CD4-positive, alpha-beta T cell treated with Interleukin-12 subunit alpha and Interleukin-12 subunit beta, for 1 hour (primary cell): Measurements from ENCODE around the gene DIP2C.
A peak's percentile ranks its signal among the peaks of the same experiment; 100 is the strongest.
"Not testable (repeated sequence)": the region's sequence is repeated elsewhere in the genome, so short reads cannot be mapped to it uniquely, and the experiment has no call there.

Experiments used
- DNase-seq: peaks from one replicate; pipeline ENCODE4 v3.0.0-alpha.2; 2020

Gene DIP2C

DNA sequence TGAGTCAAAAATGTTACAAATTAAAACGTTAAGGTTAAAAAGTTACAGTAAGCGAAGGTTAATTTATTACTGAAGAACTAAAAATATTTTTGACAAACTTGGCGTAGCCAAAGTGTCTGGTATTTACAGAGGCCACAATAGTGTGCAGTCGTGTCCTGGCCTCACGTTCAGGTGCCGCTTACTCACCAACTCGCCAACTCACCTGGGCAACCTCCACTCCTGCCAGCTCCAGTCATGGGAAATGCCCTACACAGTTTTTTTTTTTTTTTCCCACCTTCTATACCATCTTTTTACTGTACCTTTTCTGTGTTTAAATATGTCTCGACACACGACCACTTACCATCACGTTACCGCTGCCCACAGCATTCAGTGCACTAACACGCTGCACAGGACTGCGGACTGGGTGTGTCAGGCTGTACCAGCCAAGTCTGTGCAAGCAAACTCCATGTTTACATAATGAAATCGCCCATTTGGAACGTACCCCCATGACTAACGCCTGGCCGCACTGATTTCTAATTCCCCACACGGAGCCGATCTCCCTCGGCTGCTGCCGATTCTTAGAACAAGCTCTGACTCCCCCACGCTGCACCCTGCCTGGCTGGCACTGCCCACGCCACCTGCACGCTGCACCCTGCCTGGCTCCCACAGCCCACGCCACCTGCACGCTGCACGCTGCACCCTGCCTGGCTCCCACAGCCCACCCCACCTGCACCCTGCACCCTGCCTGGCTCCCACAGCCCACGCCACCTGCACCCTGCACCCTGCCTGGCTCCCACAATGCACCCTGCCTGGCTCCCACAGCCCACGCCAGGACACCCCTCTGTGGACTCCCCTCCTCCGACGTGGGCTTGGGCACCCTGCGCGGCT, 351.1 kb downstream of the DIP2C start:
- no peak for DNase-seq

DNA sequence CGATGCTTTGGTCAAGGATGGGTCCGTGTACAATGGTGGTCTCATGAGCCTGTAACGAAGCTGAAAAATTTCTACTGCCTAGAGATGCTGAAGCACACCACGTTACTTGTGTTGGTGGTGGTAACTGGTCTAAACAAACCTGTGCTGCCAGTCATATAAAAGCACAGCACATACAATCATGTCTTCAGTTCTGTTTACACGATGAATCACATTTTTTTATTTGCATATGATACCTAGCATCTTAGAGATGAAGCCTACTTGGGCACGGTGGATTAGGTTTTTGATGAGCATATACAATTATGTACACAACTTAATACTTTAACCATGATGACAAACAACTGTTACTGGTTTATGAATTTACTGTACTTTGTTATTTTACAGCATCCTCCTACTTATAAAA, 353.2 kb downstream of the DIP2C start:
- DNase-seq: no peak

DNA sequence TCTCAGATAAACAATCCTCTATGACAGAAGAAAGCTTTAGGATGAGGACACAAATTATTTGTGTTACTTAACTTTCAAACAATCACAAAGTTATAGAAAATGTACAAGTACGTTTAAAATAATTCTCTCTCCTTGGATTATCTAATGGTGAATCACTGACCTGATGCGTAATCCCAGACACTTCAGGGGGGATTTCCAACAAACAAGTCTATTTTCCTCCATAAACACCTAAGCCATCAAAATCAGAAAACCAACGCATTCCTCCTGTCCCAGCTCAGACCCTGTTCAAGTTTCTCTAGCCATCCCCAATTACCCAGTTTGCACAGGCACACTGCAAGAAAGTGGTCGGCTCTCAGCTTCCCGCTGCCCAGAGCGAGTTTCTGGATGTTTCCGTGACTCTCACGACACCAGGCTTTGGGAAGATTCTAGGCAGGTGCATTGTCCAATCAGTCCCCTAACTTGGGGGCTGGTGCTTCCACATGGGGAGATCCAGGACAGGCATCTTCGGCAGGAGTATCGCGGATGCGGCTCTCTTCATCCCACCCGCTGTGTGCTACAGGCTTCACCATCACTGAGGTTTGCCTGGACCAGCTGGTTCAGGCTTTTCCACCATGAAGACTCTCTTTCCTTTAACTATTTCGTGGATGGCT, 354.2 kb downstream of the DIP2C start:
- no peak for DNase-seq

DNA sequence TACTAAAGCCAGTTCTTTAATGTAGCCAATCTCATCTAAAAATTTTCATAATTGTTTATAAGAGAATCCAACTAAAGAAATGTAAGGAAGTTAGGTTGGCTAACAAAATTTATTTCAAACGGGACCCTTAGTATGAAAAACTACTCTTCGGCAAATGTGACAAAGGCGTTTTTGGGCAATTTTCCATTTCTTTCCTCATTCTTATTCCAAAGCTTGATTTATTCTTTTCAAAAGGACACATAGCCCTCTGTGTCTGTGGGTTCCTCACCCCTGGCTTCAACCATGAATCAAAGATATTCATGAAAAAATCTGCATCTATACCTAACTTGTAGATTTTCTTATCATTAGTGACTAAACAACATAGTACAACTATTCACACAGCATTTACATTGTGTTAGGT, 358.3 kb downstream of the DIP2C start:
- no peak for DNase-seq

DNA sequence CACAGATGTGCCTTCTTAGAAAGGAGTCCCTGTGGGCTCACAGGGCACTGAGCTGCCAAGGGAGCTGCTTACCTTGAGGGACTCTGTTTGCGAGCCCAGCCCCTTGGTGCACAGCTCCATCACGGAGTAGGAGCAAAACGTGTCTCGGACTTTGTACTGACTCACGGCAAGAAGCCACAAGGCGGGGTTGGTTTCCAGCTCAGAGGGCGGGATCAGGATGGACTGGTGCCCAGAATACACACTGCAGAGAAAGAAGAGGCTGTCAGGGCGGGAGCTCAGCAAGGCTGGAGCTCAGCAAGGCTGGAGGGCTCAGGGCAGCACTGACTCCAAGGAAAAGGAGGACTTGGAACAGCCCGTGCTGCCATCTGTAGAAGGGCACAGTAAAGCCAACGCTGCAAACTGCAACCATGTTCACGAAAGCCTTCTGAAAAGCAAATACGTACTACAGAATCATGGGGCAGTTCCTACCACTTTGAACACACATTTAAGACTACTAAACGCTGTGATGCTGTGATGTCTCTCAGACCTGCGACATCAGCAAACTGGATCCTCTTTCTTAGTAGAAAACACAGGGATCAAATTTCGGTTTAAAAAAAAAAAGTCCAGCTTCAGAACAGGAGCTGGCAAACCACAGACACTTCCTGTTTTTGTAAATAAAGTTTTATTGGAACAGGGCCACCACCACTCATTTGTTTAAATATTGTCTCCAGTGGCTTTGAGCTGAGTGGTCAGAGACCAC, 359.9 kb downstream of the DIP2C start:
- peak; percentile 17 for DNase-seq

DNA sequence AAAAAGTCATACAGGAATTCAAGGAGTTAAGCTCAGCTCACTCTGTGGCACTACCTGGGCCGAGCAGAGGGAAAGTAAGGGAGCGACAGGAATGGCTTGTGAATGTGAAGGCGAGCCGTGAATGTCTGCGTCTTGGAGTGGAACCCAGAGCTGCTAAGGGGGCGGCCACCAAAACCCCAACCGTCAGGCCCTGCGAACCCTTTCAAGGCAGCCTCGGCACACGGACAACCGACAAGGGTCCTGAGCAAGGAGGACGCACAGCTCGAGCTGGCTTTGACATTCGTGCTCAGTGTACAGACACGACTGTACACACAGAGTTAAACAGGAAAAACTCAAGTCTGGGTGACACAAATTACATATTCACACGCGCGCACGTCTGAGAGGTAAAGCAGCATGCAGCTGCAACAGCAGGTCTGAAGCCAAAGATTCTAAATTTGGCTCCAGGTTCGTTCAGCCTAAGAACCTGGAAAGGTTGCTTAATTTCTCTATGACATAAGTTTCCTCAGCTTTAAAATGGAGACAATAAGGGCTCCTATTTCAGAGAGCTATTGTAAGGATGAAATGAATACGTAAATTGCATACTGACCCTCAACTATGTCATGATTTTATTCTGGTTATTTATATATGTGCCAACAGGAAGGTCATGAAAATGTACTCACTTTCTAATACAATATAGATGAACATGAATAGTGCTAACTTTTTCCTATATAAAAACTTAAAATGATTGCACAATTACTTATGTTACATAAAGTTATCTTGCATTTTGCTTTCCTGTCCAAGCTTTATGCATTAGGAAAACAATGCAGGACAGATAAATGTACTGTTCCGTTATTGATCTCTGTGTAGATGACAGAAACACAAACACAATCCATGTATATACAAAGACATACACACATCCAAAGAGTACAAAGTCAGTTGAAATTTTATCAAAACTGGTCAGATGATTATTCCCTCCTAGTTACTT, 361.3 kb downstream of the DIP2C start:
- DNase-seq: no peak

DNA sequence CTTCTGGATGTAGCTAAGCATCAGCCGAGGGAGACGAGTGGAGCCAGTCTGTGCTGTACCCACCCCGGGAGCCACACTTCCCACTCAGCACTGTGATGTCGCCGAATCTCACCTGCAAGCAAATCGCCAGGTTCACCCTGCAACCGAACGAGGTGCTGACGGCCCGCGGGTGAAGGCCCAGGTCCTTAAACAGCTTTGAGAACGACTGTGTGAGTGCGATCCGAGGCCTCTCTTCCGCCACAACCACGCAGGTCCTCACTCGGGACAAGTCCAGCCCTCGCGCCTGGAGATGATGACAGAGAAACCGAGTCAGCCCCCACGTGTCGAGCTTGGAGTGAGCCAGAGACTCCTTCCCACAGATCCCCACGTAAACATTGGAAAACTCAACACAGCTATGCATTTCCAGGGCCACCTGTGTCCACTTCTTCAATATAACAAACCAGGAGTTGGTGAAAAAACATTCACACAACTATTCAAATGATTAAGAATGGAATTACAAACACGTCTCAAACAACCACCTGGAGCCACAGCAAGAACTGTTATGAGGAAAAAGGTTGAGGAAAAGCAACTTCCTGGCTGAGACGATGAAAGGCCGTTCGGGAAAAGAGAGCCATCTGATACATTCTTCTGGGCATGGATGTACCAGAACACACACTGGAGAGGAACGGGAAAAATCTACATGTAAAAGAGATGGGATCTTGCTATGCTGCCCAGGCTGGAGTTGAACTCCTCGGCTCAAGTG, 362.4 kb downstream of the DIP2C start:
- no peak for DNase-seq

DNA sequence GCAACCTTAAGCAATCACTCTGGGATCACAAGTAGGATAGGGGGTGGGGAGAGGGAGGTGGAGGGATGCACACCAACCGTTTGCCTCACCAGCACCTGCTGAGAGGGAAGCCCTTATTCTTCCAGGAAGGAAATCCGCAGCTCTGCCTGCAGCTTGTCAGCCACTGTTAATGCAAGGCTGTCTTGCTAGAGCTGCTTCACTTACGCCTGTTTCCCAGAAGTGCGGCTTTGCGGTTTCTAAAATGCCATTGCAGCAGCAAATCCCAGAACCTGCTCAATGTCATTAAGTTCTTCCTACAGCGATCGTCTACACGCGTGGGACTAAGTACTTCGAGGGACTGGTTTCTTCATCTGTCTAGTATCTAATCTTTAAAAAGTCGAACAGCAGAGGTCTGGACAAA, 363.1 kb downstream of the DIP2C start:
- no peak for DNase-seq

DNA sequence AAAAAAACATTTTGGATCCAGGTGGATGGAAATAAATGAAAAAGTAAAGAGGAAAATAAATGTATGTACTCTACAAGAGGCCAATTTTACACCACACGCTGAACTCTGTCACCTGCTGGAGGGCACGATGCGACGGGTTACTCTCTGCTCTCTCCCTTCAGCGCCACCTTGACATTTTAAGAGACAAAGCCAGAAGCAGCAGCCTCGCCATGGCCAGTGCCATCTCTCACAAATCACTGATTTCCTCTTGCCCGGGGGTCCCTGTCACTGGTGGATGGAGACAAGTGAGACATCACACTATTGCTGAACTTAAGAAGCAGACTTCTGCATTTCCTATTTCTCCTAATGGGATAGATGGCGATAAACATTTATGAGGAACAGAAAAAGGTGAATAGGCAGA, 364.2 kb downstream of the DIP2C start:
- no peak for DNase-seq

DNA sequence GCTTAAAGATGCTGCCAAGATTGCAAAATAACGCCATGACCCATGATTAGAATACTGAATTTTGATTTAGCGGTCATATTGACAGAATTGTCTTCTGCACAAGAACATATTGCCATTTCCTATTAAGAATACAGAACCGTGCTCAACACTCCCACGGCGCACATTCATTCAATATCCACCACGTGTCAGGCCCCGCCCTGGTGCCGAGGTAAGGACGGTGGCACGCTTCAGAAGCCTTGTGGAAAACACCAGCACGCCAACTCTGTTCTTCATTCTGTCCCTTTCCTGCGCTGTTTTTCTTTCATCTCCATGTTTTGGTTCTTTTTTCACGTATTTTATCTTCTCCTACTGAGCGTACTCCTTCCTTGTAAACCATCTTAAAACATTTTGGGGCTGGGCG, 364.9 kb downstream of the DIP2C start:
- no peak for DNase-seq

DNA sequence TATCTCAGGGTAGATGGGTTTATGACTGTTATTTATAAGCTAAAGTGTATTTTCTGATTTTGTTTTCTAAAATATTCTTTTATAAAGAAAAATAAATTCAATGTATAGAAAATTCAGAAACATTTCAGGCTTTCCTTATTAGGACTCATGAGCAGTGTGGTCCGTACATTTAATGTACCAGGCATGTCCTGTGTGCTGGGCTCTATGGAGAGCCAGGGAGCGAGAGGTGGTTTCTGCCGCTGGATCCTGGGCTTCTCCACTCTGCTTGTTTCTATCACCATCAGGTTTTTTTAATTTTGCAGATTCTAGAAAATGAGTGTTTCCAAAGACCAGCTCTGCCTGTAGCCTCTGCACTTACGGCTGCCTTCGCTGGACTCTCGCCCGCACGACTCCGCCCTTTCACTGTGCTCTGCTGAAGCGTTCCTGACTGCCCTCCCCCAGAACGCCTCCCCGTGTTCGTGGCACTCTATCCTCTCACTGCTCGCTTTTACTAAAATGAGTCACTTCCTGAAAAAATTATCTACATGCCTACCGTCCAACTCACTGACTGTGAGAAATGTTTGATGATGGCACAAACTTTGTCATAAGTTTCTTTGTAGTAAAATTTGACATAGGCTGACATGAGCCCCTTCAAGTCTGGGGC, 365.7 kb downstream of the DIP2C start:
- DNase-seq: peak; percentile 52

DNA sequence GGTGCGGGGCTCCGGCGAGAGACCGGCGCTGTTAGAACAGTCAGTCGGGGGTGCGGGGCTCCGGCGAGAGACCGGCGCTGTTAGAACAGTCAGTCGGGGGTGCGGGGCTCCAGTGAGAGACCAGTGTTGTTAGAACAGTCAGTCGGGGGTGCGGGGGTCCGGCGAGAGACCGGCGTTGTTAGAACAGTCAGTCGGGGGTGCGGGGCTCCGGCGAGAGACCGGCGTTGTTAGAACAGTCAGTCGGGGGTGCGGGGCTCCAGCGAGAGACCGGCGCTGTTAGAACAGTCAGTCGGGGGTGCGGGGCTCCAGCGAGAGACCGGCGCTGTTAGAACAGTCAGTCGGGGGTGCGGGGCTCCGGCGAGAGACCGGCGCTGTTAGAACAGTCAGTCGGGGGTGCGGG, 366.4 kb downstream of the DIP2C start:
- not testable (repeated sequence) for DNase-seq

DNA sequence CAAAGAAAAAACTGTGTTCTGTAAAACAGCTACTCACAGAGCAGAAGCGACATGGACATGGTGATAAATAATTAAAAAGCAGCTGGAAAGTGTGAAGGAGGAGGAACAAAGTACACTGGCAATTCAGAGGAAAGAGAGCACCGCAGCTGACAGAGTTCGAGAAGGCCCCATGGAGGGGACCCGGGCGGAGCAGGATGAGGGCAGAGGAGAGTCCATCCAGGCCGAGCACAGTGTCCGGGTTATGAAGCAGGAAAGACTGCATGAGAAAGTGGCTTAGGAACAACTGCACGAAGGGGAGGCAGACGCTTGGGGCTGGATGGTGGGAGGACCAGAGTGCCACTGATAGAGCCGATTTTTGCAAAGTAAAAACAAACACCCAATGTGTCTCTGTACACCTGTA, 368.7 kb downstream of the DIP2C start:
- DNase-seq: no peak

DNA sequence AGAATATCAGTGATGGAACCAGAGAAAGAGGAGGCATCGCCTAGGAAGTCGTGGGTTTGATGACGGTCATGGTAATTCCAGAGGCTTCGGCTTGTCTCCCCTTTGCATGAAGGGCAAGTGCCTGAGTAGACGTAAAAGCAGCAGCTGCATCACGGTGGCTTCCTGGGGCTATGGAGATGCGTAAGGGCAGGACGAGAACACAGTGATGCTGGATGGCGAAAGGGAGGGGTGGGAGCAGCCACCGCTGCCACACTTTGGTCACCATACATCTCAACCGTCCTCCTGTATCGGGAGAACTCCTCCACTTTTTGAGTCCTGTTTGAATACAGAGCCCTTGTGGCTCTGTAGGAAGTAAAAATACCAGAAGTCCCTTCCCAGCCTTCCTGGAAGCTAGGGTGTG, 371.5 kb downstream of the DIP2C start:
- no peak for DNase-seq

DNA sequence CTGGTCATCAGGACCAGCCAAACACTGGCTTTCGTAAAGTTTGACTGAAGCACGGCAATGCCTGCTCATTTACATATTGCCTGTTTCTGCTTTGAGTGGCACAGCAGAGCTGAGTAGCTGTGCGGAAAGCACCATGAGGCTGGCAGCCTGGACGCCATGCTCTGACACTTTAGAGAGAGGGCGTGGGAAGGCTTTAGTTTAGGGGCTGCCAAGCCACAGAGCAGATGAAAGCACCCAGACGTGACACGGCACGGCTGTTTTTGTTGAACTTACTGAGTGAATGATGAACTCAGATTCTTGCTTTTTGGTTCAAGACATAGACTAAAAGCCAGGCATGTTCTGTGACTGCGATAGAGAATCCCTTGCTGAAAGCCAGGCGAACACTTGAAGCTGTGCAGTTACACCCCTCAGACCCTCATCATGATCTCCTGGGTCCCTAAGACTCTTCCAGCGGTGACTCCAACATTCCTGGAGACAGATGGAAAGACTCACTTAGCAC, 372.1 kb downstream of the DIP2C start:
- DNase-seq: no peak

DNA sequence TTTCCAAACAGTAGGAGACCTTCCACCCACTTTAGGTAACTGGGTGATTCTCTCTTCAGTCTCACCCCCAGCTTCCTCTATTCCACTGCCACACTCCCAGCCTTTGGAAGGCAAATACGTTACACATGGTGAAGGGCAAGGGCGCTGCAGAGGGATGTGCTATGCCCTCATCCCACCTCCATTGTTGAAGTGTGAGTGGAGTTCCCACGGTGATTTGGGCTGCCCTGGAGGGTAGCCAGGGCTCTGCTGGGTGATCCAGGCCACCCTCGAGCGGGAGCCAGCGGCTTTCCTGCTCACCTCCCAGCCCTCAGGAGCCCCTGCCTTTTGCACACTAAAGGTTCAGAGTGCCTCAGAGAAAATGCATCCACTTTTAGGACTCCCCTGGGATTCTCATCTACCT, 373.1 kb downstream of the DIP2C start:
- DNase-seq: no peak

DNA sequence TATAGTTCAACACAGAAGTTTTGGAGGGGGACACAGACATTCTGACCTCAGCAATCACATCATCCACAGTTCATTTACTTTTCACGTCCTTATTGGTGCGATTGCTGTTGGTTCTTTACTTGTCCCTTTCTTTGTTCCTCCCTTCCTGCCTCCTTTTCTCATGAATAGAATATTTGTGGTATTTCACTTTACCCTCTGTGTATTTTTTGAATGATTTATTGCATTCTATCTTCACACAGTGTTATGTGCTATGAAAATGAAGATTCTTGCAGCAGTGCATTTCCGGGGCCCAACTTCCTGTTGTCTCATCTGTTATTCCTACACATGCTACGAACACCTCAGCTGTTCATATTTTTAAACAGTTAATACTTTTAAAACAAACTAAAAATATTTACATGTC, 374.6 kb downstream of the DIP2C start:
- DNase-seq: no peak

DNA sequence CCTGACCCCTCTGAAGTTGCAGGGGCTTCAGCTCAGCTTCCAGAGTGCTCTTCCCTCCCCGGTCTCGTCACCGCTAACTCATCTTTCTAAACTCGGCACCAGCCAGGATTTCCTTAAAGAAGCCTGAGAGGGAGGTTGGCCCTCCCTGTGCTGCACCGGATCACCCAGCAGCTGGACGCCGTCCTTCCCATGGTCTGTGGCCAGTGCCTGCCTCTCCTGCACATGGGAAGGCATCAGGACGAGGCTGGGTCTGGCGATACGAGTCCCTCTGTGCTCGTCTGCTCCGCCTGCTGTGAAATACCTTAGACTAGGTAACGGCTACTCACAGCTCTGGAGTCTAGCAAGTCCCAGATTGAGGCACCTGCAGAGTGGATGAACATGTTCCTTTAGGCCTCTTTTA, 375.1 kb downstream of the DIP2C start:
- DNase-seq: no peak

DNA sequence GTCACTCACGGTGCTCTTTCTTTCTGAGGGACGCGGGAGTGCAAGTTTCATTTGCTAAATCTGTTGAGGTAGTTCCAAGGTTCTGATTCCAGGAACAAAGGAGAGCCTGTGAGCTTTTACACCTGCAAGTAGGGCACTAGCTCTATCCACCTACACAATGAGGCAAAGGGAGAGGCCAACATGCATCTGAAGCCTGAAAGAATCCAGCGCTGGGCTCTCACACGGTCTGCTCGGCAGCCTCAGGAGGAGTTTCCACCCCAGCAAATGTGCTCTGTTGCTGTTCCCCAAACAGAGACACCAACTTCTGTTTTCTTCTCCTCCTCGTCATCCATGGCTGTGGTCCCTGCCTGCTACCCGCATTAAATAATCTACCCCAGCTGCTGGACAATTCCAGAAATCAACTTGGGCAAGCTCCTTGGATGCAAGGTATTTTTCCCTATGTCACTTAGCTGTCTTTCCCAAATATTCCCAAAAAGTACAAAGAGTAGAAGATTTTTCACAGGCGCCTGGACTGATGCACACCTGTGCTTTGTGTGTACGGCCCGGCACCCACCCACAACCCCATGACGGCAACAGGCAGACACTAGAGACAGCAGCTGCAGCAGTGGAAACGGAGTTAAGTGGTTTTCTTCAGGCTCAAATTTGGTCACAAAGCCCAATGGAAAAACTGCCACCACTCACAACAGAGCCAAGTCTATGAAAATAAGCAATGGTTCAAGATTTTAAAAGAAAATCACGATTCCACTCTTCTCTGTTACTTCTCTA, 377.4 kb downstream of the DIP2C start:
- DNase-seq: no peak

DNA sequence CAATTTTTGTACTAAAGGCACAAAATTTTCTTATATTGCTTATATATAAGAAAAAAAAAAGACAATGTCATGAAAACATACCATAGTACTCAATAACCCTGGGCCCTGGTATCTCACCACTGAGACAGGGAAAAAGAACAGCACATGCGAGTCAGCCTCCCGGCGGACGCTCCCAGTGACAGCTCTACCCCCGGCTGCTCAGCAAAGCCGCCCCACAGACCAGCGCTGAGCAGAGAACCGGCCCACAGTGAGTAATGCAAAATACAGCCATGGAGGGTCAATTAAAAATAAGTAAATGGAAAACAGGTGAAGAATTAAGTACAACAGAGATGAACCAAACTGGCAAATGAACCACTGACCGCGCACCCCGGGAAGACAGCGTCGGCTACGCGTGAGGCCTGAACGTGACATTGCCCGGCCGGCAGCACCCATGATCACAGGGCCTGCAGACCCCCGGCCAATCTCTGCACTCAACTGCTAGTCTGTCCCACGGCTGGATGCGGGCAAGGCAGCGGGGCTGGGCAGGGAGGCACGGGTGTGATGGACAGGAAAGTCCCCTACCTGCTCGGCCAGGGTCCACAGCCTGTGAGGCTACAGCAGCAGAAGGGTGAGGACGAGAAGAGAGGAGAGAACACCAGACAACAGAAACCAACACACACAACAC, 378.4 kb downstream of the DIP2C start:
- DNase-seq: no peak
